Measurements from ENCODE around the gene MTMR6. TPM values are rescaled to one million over a fixed set of nuclear protein-coding genes. Genes with fewer than 3 reads are reported as not detected.

The MTMR6 gene
- polyA plus RNA-seq, 1 of the 3 experiments (the other 2 are of a cell fraction), result 4.8 TPM

DNA sequence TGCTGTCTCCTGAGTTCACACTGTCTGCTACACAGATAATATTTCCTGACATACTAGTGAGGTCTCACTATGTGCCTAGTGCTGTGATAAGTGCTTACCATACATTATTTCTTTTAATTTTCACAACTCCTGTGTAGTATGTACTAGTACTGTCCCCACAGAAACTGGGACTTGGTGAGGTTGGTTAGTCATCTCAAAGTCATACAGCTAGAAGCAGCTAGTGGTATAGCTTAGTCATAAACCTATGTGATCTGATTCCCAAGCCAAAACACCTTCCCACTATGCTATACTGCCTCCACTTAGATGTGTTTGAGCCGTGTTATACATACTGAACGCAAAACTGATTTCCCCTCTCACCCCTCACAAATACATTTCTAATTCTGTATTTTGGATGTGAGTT, 10.5 kb downstream of the MTMR6 start:
- H3K27me3 ChIP-seq (ENCODE audit: insufficient read depth), result no peaks in the 10 kb centered on the region
- H3K79me2 ChIP-seq (ENCODE audit: insufficient read depth), result peaks cover 93% of the 10 kb centered on the region
- ChIA-PET CTCF (interaction anchor here (1.3 to 1.8 kb wide), 2 partner anchors 9 to 99 kb away, joined by 5 to 7 read pairs; no protein-coding TSS in a partner anchor), POLR2A (no interaction called here)
- H3K9ac ChIP-seq, result no peak overlapping the region
- 100% methylated on average over 2 of the region's 2 CpGs for WGBS (ENCODE audit: low lambda C conversion rate)
- TF ChIP-seq MXI1 (IDR thresholded peaks at IDR 0.05; ENCODE audit: low read depth, low read length), result no peak
- no peak for TF ChIP-seq ELF1 (IDR thresholded peaks at IDR 0.05)
- TF ChIP-seq TAF1 (IDR thresholded peaks at IDR 0.05; ENCODE audit: borderline replicate concordance, low read depth, low read length), result no peak
- no peak for TF ChIP-seq YY1 (IDR thresholded peaks at IDR 0.05; ENCODE audit: low read depth)
- TF ChIP-seq, protein P1, sequence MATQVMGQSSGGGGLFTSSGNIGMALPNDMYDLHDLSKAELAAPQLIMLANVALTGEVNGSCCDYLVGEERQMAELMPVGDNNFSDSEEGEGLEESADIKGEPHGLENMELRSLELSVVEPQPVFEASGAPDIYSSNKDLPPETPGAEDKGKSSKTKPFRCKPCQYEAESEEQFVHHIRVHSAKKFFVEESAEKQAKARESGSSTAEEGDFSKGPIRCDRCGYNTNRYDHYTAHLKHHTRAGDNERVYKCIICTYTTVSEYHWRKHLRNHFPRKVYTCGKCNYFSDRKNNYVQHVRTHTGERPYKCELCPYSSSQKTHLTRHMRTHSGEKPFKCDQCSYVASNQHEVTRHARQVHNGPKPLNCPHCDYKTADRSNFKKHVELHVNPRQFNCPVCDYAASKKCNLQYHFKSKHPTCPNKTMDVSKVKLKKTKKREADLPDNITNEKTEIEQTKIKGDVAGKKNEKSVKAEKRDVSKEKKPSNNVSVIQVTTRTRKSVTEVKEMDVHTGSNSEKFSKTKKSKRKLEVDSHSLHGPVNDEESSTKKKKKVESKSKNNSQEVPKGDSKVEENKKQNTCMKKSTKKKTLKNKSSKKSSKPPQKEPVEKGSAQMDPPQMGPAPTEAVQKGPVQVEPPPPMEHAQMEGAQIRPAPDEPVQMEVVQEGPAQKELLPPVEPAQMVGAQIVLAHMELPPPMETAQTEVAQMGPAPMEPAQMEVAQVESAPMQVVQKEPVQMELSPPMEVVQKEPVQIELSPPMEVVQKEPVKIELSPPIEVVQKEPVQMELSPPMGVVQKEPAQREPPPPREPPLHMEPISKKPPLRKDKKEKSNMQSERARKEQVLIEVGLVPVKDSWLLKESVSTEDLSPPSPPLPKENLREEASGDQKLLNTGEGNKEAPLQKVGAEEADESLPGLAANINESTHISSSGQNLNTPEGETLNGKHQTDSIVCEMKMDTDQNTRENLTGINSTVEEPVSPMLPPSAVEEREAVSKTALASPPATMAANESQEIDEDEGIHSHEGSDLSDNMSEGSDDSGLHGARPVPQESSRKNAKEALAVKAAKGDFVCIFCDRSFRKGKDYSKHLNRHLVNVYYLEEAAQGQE (IDR thresholded peaks at IDR 0.05; ENCODE audit: low read depth, low read length), result no peak
- TF ChIP-seq JUND (IDR thresholded peaks at IDR 0.05), result no peak
- TF ChIP-seq, protein P2, sequence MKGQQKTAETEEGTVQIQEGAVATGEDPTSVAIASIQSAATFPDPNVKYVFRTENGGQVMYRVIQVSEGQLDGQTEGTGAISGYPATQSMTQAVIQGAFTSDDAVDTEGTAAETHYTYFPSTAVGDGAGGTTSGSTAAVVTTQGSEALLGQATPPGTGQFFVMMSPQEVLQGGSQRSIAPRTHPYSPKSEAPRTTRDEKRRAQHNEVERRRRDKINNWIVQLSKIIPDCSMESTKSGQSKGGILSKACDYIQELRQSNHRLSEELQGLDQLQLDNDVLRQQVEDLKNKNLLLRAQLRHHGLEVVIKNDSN (IDR thresholded peaks at IDR 0.05; ENCODE audit: borderline replicate concordance, low read depth), result no peak
- no peak for TF ChIP-seq RCOR1 (IDR thresholded peaks at IDR 0.05; ENCODE audit: low read length)
- TF ChIP-seq POLR2AphosphoS5 (IDR thresholded peaks at IDR 0.05; ENCODE audit: low read depth, low read length), result no peak
- TF ChIP-seq SIN3A (IDR thresholded peaks at IDR 0.05; ENCODE audit: borderline replicate concordance, low read depth, low read length), result no peak
- H2AFZ ChIP-seq (ENCODE audit: low read depth), result no peak overlapping the region
- peaks cover 7% of the 10 kb centered on the region for H3F3A ChIP-seq (replicated peaks; ENCODE audit: insufficient read depth)
- H3K9me3 ChIP-seq, result no peaks in the 10 kb centered on the region
- H3K27ac ChIP-seq (ENCODE audit: low read depth in 2 of 2, low read length in 1 of 2), result no peak overlapping the region
- H4K20me1 ChIP-seq (ENCODE audit: insufficient read depth), result peaks cover 10% of the 10 kb centered on the region; the same call in 1 of the 2 replicates
- no peaks in the 10 kb centered on the region for H3K9me2 ChIP-seq
- H3K4me2 ChIP-seq, result no peak overlapping the region
- H3K36me3 ChIP-seq (replicated peaks in 1 of 2; ENCODE audit: control insufficient read depth in 1 of 2, insufficient read depth in 2 of 2, low read length in 1 of 2), result peaks cover 14 to 21% of the 10 kb centered on the region in 2 experiments
- DNase-seq, result no peak
- H3K4me1 ChIP-seq (ENCODE audit: control insufficient read depth in 1 of 2, insufficient read depth in 2 of 2, low read depth in 1 of 2, low read length in 1 of 2), result peaks cover 0 to 22% of the 10 kb centered on the region in 2 experiments; a peak in 1 of 4 replicates
- no peak overlapping the region for H3K4me3 ChIP-seq (ENCODE audit: low read depth in 2 of 2, low read length in 1 of 2)

DNA sequence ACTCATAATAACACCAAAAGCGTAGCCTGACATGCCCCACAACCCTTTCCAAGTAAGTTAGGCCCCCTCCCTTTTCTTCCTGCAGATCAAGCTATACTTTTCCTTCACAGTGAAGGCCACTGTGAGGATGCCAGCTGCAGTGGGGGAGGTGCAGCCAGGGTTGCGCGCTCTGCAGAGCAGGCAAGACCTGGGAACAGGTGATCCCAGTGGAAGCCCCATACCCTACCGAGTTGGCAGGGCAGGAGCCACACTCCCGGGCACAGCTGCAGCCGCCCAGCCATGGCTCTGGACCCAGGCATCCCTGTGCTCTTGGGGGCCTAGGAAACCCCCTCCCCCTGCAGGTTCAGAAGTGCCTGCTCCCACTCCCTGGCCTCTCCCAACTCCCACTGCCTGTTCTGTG, 18.7 kb downstream of the MTMR6 start:
- Histone ChIP-seq H3K9ac (no peak overlapping the region), H3K4me1 (ENCODE audit: control insufficient read depth in 1 of 2, insufficient read depth in 2 of 2, low read depth in 1 of 2, low read length in 1 of 2) (no peaks in the 10 kb centered on the region), H3K4me3 (ENCODE audit: low read depth in 2 of 2, low read length in 1 of 2) (no peak overlapping the region), H3K27ac (ENCODE audit: low read depth in 2 of 2, low read length in 1 of 2) (no peak overlapping the region), H3K79me2 (ENCODE audit: insufficient read depth) (peaks cover 50% of the 10 kb centered on the region), H3K9me2 (no peaks in the 10 kb centered on the region), H2AFZ (ENCODE audit: low read depth) (no peak overlapping the region), H3K9me3 (no peaks in the 10 kb centered on the region), H3F3A (replicated peaks; ENCODE audit: insufficient read depth) (no peaks in the 10 kb centered on the region), H3K27me3 (ENCODE audit: insufficient read depth) (no peaks in the 10 kb centered on the region), H3K4me2 (no peak overlapping the region), H3K36me3 (replicated peaks in 1 of 2; ENCODE audit: control insufficient read depth in 1 of 2, insufficient read depth in 2 of 2, low read length in 1 of 2) (peaks cover 48 to 52% of the 10 kb centered on the region in 2 experiments), H4K20me1 (ENCODE audit: insufficient read depth) (0 out of 2 replicates have a peak, but pooled peaks cover 4% of the 10 kb centered on the region)
- no peak for DNase-seq
- WGBS (ENCODE audit: low lambda C conversion rate), result 87% methylated on average over 6 of the region's 6 CpGs
- CTCF ChIA-PET, result interaction anchor here (1.2 to 5.0 kb wide), 3 partner anchors 18 to 108 kb away, joined by 4 to 28 read pairs (median 4); partner anchors contain the start of gene MTMR6
- TF ChIP-seq, protein P3, sequence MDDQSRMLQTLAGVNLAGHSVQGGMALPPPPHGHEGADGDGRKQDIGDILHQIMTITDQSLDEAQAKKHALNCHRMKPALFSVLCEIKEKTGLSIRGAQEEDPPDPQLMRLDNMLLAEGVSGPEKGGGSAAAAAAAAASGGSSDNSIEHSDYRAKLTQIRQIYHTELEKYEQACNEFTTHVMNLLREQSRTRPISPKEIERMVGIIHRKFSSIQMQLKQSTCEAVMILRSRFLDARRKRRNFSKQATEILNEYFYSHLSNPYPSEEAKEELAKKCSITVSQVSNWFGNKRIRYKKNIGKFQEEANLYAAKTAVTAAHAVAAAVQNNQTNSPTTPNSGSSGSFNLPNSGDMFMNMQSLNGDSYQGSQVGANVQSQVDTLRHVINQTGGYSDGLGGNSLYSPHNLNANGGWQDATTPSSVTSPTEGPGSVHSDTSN (IDR thresholded peaks at IDR 0.05), result no peak
- TF ChIP-seq RFX5 (IDR thresholded peaks at IDR 0.05; ENCODE audit: low read length) (no peak), RXRA (IDR thresholded peaks at IDR 0.05; ENCODE audit: borderline replicate concordance, low read depth) (no peak), SMC3 (IDR thresholded peaks at IDR 0.05; ENCODE audit: low read depth, low read length) (no peak), RCOR1 (IDR thresholded peaks at IDR 0.05; ENCODE audit: low read length) (no peak), ELF1 (IDR thresholded peaks at IDR 0.05) (no peak), CHD2 (IDR thresholded peaks at IDR 0.05; ENCODE audit: low read length, partially characterized antibody) (no peak), NRF1 (IDR thresholded peaks at IDR 0.05; ENCODE audit: low read depth, low read length) (no peak), POLR2AphosphoS5 (IDR thresholded peaks at IDR 0.05; ENCODE audit: low read depth, low read length) (no peak), SIN3A (IDR thresholded peaks at IDR 0.05; ENCODE audit: borderline replicate concordance, low read depth, low read length) (no peak), FOSL2 (IDR thresholded peaks at IDR 0.05; ENCODE audit: borderline replicate concordance, low read depth) (no peak), GABPA (IDR thresholded peaks at IDR 0.05; ENCODE audit: low read depth) (no peak), EZH2phosphoT487 (IDR thresholded peaks at IDR 0.05; ENCODE audit: borderline replicate concordance, low read depth) (no peak), YY1 (IDR thresholded peaks at IDR 0.05; ENCODE audit: low read depth) (no peak), MXI1 (IDR thresholded peaks at IDR 0.05; ENCODE audit: low read depth, low read length) (no peak), NFIC (IDR thresholded peaks at IDR 0.05; ENCODE audit: borderline replicate concordance) (no peak)
- TF ChIP-seq, protein P4, sequence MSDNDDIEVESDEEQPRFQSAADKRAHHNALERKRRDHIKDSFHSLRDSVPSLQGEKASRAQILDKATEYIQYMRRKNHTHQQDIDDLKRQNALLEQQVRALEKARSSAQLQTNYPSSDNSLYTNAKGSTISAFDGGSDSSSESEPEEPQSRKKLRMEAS (IDR thresholded peaks at IDR 0.05; ENCODE audit: low read depth), result no peak
- POLR2A ChIA-PET, result no interaction called here

All from SK-N-SH (cell line).